ENCODE results near the gene F2R. TPM values are rescaled to one million over a fixed set of nuclear protein-coding genes. Genes with fewer than 3 reads are reported as not detected.
"Not testable (repeated sequence)": the region's sequence is repeated elsewhere in the genome, so short reads cannot be mapped to it uniquely, and the experiment has no call there.

Gene F2R
- total RNA-seq, 1 experiment from 2014 or later, result 43.6 TPM

DNA sequence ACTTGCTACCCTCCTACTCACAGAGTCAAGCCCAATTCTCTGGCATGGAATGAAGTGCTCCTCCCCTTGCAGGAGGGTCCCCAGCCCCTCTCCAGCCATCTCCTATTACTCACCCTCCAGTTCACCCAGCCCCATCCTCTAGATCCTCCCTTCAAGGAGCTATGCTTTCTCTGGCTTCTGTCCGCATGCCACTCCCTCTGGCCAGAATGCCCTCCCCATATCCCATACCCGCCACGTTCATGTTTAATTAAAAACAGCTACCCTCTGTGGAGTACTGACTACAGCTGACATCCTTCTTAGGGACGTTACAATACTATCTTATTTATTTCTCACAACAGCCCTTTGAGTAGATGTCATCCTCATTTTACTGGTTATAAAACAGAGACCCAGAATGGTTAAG is 3.0 kb downstream of the F2R start:
- no peak for DNase-seq (ENCODE audit: low spot score)

DNA sequence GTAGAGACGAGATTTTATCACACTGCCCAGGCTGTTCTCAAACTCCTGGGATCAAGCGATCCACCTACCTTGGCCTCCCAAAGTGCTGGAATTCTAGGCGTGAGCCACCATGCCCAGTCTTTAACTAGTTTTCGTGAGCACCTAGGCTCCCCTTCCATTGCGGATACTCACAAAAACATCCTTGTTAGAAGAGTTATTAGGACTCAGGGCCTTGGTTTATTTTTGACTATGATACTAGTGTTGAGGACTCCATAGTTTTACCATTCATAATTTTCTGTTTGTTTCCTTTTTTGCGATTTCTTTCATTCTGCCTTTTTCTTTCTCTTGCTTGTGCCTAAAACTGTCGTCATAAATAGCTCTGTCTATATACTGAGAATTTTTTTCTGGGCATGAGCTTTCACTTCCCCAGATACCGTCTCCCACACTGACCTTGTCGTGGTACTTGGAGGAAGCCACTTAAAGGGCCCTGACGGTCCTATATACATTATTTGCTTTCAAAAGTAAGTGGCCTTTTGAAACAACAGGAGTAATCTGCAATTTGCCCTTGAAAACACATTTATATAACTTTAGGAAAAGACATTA is 5.2 kb downstream of the F2R start:
- DNase-seq (ENCODE audit: low spot score), result no peak

DNA sequence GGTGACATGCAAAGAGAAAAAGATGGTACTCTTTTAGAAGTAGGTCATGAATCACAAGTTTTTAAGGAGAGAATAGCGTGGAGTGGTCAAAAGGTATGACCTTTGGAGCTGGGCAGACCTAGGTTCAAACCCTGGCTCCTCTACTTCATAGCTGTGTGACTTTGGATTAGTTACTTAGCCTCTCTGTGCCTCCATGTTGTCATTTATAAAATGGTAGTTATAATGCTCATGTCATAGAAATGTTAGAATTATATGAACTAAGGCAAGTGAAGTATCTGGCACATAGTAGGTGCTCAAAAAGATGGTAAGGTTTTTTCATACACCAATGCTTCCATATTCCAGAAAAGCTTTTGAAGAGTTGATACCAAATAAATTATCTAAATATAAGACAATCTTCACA is 7.3 kb downstream of the F2R start:
- DNase-seq (ENCODE audit: low spot score), result no peak

DNA sequence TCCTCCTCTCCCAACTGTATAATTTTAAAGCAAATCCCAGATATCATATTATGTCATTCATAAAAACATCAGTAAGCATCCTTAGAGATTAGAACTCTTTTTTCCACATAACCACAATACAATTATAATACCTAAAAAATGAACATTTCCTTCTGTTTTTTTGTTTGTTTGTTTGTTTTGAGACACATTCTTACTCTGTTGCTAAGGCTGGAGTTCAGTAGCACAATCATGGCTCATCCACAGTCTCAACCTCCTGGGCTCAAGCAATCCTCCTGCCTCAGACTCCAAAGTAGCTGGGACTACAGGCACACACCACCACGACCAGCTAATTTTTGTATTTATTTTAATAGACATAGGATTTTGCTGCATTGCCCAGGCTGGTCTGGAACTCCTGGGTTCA is 8.0 kb downstream of the F2R start:
- no peak for DNase-seq (ENCODE audit: low spot score)

DNA sequence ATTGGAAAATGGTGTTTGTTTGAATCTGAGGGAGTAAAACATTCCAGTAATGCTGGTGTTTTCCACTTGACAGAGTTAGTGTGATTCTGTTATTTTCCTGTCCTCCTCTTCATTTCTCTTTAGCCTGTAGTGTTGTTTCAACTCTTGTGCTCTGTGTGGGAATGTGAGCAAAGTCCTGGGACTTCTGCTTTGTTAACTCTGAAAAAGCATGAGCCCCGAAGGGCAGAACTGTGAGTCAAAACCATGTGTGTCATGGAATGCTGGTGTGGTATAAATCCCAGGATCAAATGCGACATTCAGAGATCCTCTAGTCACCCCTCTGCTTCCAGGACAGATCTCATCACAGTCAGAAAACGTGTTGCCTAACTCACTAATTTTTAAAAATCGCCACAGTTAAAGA is 8.9 kb downstream of the F2R start:
- DNase-seq (ENCODE audit: low spot score), result no peak

DNA sequence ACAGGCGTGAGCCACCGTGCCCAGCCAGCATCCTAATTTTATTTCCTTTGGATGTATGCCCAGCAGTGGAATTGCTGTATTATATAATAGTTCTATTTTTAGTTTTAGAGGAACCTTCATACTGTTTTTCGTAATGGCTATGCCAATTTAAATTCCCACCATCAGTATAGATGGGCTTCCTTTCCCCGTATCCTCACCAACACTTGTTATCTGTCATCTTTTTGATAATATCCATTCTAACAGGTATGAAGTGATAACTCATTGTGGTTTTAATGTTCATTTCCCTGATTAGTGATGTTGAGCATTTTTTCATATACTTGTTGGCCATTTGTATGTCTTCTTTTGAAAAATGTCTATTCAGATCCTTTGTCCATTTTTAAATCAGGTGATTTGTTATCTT is 13.0 kb downstream of the F2R start:
- no peak for DNase-seq (ENCODE audit: low spot score)

DNA sequence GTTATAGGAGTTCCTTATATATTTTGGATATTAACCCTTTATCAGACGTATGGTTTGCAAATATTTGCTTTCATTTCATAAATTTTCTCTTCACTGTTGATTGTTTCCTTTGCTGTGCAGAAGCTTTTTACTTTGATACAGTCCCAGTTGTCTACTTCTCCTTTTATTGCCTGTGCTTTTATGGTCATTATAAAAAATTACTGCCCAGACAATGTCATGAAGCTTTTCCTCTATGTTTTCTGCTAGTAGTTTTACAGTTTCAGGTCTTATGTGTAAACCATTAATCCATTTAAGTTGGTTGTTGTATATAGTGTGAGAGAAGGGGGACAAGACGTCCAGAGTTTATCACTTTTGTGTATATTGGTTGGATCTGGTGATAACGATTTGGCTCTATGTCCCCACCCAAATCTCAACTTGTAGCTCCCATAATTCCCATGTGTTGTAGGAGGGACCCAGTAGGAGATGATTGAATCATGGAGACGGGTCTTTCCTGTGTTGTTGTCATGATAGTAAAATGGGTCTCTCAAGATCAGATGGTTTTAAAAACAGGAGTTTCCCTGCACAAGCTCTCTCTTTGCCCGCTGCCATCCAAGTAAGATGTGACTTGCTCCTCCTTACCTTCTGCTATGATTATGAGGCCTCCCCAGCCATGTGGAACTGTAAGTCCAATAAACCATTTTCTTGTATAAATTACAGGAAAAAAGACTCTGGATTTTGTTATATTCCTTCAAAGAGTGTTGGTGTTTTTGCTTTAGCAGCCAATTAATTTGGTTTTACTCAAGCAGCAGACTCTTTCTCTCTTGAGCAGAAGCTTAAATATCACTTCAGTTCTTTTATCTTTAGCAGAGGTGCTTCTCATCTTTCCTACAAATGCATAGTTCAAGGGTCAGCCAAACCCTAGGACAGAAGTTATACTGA is 13.7 kb downstream of the F2R start:
- DNase-seq (ENCODE audit: low spot score), result no peak

DNA sequence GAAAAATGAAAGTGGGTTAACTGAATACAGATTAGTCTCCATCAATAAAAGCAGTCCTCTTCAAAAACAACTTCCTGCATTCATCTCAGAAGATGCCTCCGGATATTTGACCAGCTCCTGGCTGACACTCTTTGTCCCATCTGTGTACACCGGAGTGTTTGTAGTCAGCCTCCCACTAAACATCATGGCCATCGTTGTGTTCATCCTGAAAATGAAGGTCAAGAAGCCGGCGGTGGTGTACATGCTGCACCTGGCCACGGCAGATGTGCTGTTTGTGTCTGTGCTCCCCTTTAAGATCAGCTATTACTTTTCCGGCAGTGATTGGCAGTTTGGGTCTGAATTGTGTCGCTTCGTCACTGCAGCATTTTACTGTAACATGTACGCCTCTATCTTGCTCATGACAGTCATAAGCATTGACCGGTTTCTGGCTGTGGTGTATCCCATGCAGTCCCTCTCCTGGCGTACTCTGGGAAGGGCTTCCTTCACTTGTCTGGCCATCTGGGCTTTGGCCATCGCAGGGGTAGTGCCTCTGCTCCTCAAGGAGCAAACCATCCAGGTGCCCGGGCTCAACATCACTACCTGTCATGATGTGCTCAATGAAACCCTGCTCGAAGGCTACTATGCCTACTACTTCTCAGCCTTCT is 16.6 kb downstream of the F2R start:
- no peak for DNase-seq (ENCODE audit: low spot score)

DNA sequence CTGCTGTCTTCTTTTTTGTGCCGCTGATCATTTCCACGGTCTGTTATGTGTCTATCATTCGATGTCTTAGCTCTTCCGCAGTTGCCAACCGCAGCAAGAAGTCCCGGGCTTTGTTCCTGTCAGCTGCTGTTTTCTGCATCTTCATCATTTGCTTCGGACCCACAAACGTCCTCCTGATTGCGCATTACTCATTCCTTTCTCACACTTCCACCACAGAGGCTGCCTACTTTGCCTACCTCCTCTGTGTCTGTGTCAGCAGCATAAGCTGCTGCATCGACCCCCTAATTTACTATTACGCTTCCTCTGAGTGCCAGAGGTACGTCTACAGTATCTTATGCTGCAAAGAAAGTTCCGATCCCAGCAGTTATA is 17.1 kb downstream of the F2R start:
- DNase-seq (ENCODE audit: low spot score), result no peak

DNA sequence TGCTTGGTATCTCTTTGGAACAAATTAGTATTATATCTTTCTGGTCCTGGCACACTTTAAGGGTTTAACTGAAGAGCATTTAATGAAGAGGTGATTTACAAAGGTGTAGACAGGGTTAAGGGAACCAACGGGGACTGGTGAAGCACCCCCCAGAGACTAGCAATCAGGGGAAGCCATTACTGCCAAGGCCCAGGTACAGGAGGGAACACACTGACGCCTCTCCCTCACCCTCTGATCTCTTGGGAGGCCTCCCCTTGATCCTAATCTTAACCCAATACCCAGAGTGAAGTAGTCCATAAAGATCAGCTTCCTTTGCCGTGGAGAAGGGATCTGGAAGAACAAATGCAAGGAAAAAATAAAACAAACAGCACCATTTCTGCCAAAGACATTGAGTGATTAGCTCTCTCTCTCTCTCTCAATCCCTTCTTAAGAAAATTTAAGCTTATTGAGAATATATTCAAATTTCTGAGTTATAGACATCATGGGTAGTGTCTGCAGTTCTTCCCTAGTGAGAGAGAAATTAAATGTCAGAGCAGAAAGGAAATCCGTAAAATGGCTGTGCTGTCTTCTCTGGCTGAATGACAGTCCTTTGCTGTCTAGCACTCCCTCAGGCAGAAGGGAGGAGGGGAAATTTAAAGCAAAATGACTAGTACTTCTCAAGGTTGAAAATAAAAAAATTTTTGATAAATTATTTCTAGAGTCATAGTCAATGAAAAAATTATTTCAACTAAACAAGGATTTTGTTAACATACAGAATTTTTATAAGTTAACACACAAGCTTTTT is 20.0 kb downstream of the F2R start:
- DNase-seq (ENCODE audit: low spot score), result no peak

DNA sequence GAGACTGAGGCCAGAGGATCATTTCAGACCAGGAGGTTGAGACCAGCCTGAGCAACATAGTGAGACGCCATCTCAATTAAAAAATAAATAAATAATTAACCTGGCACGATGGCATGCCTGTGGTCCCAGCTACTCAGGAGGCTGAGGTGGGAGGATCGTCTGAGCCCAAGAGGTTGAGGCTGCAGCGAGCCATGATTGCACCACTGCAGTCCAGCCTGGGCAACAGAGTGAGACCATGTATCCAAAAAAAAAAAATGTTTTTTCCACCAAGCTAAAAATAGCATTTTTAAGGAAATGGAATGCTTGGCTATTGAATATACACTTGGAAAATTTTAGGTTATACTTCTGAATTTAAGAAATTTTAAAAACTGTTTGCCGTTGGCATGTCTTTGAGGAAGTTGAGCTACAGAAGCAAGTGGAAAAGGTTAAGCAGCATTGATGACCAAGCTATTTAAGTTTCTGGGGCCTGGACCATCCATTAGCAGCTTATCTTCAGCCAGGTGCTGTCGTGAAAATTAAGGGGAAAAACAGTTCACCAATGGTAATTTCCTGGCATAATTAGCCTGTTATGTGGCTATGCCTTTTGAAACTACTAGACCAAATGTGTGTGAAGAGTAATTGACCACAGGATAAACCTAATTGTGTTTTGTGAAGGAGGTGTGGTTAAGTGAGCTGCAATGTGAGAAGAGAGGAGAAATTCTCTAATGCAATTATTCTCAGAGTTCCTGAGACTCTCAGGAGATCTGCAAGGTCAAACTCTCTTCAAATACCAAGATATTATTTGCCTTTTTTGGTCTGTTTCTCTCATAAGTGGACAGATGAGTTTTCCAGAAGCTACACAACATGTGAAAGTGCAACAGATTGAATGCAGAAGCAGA is 21.0 kb downstream of the F2R start:
- DNase-seq (ENCODE audit: low spot score), result no peak

DNA sequence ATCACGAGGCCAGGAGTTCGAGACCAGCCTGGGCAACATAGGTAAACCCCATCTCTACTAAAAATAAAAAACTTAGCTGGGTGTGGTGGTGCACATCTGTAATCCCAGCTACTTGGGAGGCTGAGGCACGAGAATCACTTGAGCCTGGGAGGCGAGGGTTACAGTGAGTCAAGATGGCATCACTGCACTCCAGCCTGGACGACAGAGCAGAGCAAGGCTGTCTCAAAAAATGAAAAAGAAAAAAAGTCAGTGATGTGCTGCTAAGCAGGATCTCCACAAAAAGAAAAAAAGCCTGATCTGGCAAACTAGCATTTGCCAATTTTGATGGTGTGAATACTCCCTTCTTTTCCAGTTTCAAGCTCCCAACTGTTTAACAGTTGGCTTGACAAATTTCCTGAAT is 21.9 kb downstream of the F2R start:
- DNase-seq (ENCODE audit: low spot score), result no peak

DNA sequence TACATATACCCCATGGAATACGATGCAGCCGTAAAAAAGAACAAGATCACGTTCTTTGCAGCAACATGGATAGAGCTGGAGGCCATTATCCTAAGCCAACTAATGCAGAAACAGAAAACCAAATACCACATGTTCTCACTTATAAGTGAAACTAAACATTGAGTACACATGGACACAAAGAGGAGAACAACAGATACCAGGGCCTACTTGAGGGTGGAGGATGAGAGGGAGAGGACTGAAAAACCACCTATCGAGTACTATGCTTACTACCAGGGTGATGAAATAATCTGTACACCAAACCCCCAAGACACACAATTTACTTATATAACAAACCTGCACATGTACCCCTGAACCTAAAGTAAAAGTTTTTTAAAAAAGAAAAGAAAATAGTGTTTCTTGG is 25.6 kb downstream of the F2R start:
- DNase-seq (ENCODE audit: low spot score), result not testable (repeated sequence)

DNA sequence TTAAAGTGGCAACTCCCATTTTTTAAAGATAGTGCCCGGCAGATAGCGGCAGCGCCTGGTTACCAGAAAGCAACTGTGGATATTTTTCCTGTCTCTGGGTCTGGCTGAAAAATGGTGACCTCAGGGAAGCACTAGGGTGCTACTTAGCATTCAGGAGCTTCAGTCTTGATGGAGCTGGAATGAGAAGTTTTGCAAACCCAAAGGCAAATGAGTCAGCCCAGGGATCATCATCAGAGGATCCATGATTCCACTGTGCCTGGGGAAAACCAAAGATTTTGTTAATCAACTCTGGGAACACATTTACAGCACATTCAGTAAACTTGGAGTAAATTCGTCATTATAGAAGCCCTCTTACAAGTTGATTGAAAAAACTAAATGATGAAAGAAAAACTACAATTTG is 26.7 kb downstream of the F2R start:
- no peak for DNase-seq (ENCODE audit: low spot score)

DNA sequence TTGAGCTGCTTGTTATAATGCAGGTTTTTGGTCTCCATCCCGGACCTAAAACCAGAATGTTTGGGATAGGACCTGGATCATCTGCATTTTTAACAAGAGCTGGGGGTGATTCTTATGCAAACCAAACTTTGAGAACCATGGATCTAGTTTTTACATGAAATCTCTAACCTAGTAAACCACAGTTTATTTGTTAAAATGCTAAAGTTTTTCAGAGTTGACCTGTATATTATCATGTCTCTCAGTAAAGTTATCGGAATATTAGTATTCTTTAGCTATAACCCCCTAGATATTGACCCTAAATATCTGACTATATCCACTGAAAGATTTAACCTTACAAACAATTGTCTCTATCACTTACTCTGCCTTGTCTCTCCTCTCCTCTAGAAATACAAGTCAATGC is 28.7 kb downstream of the F2R start:
- DNase-seq (ENCODE audit: low spot score), result no peak

DNA sequence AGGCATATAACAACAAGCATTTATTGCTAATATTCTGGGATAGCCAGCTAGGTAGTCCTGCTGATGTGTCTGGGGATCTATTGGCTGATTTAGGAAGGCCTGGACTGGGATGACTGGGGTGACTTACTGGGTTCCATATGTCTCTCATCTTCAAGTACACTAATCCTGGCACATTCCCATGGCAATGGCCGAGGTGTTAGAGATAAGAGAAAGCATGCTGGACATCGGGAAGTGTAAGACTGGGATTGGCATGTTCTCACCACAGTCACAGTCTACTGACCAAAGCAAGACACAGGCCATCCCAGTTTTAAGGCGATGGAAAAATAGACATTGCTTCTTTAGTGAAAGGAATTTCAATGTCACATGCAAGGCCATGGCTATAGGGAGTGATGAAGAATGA is 29.7 kb downstream of the F2R start:
- no peak for DNase-seq (ENCODE audit: low spot score)

DNA sequence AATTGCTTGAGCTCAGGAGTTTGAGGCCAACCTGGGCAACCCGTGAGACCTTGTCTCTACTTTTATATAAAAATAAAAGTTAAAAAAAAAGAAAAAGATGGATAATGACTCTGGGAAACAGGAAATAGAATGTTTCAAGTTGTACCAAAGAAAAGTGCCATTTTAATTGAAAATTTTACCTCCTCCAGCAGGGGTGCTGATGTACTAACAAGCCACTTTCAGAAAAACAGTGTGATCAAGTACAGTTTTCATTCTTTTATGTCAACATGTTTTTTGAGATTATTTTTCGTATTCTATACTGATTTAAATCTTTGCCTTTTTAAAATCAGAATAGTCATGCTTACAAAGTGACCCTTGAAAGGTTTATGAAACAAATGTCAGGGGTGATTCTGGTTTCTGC is 30.8 kb downstream of the F2R start:
- DNase-seq (ENCODE audit: low spot score), result no peak

DNA sequence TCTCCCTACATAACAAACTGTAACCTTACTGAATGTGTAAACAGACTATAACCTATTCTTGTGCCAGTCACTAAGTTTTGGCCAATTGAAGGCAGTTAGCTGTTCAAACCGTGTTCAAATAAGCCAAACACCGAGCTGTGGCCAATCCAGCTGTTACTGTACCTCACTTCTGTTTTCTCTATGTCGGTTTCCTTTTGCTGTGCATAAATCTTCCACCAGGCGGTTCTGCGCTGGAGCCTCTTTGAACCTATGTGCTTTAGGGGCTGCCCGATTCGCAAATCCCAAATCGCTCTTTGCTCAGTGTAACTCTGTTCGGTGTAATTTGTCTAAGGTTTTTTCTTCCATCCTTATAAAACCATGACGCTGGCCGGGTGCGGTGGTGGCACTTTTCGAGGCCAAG is 31.8 kb downstream of the F2R start:
- no peak for DNase-seq (ENCODE audit: low spot score)

DNA sequence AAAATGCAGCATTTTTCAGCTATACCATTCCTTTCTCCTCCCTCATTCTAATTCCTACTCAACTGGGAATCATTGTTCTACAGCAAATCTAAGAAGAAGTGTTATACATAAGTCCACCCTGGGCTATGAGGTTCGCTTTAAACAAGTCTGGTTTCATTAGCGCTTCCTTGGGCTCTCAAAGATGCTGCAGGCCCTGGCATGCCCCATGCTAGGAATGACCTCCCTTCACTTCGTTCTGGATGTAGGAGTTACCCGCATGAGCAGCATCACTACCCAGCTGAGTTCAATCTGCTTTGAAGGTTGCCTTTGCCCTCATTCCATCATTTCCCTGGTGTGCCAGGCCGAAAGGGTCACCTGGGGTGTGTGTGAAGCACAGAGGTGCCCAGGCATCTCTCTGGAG is 35.4 kb downstream of the F2R start:
- DNase-seq (ENCODE audit: low spot score), result no peak

DNA sequence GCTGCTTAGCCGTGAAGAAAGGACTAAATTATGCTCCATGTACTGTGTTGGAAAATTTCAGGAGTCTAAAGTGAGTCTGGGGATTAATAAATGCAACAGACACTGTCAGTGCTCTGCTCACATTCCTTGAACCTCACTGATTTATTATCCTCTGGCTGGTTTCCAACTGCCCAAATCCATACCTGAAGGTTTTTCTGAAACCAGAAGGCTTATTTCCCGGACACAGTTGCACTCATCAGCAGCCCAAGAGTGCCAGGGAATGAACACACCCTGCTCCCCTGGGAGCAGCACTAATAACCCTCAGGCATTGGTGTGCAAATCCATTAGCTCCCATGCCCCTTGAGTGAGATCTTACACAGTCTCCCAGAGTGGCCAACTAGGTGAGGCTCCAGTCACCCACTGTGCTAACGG is 38.7 kb downstream of the F2R start:
- DNase-seq (ENCODE audit: low spot score), result no peak

Data from HT-29 (cell line).